GM12892 (cell line): ENCODE results near the gene KIF16B.

Source experiments
- DNase-seq: peaks from one replicate; pipeline ENCODE4 v3.0.0; 2011; ENCODE audit not compliant: insufficient read length
- FAIRE-seq: peaks from 2 replicates; lab custom pipeline; 2011; peaks lifted over from hg19 to GRCh38; lab: Jason Lieb, UNC
- POLR2A ChIP-seq: IDR thresholded peaks from 2 replicates; pipeline ENCODE4 v1.6.1; 2011; ENCODE audit warnings: low read depth, low read length, control low read depth
- POLR2AphosphoS5 ChIP-seq: IDR thresholded peaks from 2 replicates; pipeline ENCODE4 v1.6.1; 2011; ENCODE audit warnings: low read depth, low read length, control low read depth
- TAF1 ChIP-seq: IDR thresholded peaks from 2 replicates; pipeline ENCODE4 v1.6.1; 2011; ENCODE audit warnings: low read depth, mild to moderate bottlenecking, control low read depth, low read length, borderline replicate concordance

The KIF16B gene

DNA sequence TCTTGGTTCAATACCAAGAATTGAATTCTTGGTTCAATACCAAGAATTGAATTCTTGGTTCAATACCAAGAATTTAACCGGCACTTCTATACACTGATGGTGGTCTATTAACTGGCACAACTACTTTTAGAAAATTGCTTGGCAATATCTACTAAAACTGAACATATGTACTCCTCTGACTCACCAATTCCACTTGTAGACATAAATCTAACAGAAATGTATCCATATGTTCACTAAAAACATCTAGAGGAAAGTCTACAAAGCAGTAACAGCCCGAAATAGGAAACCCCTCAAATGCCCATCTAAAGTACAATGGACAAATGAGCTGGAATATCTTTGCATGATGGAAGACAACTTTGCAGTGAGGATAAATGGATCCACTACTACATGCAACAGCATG lies 71.9 kb downstream of the KIF16B start:
- no peak for TF ChIP-seq POLR2A
- TF ChIP-seq POLR2AphosphoS5 = no peak
- TF ChIP-seq TAF1 = no peak
- FAIRE-seq (no peak), DNase-seq (no peak)

DNA sequence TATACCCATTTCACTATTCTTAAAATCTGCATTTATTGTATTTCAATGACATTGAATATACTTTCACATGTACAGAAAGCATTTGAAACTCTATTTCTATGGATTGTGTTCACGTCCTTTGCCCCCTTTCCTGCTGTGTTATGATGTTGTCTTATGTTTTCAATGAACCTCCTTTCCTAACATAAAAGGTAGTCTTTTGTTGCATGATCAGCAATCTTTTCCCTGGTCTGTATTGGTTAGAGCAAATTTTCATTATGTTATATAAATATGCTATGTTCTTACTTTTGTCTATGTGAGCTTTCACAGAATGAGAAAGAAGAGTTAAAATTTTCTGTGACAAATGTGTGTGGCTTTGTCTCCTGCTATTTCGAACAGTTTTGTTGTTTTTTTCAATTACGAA lies 73.1 kb downstream of the KIF16B start:
- DNase-seq (no peak), FAIRE-seq (no peak)
- no peak for TF ChIP-seq POLR2A
- TF ChIP-seq POLR2AphosphoS5 = no peak
- TF ChIP-seq TAF1 = no peak

DNA sequence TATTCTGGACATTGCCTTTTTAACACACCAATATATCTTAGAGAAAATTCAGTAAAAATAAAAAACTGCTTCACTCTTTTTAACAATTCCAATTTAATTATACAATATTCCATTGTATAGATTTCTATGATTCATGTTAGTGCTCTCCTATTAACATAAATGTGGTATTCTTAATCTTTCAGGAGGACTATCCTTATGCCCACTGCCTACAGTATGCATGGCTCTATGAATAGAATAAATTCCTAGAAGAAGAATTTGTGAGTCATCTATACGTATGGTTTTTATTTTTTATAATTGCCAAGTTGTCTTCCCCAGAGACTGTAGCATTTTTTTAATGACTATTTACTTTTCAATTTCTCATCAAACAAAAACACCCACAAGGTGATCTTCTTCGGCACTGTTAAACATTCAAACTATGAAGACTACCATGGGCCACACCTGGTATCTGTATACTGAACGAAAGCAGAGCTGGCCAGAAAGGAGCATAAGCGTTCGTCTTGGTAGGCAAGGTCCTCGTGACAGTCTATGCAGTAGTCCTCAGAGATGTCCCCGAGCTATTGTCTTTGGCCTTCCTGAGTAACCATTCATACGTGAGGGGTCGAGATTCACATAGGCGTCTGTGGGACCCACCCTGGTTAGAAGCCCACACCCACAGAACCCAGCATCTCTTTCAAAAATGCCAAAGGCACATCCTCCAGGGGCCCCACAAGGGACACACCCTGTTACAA lies 74.6 kb downstream of the KIF16B start:
- no peak for FAIRE-seq
- no peak for DNase-seq
- TF ChIP-seq POLR2A (no peak), TAF1 (no peak), POLR2AphosphoS5 (no peak)

DNA sequence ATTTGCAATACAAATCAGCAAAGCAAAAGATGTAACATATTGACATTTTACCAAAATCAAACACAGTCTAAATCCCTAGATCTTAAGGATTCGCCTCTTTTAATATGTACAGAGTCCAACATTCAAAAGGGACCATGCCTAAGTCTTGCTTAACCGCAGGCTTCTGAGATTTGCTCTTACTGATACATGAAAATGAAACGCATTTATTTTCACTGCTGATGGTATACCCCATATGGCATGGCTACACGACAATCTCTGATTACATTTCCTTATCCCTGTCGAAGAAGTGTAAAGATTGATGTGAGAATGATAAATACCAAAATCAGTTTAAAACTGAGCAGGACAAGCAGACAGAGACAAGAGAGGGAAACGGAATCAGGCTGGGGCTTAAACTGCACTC lies 75.4 kb downstream of the KIF16B start:
- FAIRE-seq (no peak), DNase-seq (no peak)
- TF ChIP-seq TAF1 = no peak
- no peak for TF ChIP-seq POLR2A
- TF ChIP-seq POLR2AphosphoS5 = no peak

DNA sequence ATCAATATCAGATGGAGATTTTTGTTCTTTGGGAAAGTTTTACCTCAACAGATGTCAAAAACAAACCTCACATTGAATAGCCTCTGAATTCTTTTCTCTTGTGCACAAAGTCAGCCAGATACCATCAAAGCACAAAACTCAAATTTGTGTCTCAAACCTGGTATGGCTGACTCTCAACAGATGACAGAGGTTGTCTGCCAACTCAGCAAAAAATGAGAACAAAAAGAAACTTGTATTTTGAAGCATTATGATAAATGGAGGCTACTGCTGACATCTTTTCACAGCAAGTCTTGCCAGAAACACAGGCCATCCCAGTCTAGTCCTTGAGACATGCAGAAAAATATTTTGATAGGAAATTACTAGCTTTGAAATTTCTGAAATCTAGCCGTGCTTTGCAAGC lies 79.8 kb downstream of the KIF16B start:
- no peak for FAIRE-seq
- TF ChIP-seq POLR2AphosphoS5 (no peak), TAF1 (no peak), POLR2A (no peak)
- no peak for DNase-seq

DNA sequence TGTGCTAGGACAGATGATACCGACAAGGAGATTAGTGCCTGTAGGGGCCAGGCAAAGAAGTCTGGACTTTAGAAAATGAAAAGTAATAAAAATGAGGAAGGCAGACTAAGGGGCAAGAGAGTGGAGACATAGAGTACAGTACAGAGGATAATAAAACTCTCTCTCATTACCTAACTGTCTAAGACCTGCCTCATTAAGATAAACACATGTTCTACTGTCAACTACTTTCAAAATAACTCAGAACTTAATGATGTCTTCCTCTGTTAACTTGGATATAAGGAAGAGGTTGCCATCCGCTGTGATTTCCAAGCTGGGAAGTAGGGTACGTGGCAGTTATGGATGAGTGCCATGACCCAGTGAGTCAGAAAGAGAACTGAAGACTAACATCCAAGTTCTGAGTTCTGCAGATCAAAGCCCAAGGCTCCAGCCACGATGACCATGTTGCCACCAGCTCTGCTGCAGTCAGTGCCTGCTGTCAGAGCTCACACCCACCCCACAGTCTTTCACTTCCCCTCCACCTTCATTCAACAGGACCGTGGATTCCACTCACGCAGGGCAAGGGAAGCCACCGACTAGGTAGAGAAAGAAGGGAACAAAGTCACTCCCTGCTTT lies 81.8 kb downstream of the KIF16B start:
- FAIRE-seq (no peak), DNase-seq (no peak)
- TF ChIP-seq POLR2A = no peak
- TF ChIP-seq POLR2AphosphoS5 = no peak
- TF ChIP-seq TAF1 = no peak

DNA sequence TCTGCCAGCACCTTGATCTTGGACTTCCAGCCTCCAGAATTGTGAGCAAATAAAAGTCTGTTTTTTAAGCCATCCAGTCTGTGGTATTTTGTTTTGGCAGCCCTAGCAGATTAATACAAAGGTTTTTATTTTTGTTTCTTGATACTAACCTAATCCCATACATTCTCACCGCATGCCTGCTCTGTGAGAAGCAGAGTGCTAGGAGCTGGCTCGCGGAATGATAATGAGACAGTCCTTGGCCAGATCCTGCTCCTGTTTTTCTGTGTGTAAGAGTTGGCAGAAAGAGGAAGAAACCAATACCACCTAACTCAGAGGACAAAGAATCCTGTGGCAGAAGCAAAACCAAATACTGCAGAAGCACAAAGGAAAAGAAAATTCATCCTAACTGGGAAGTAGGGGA lies 82.6 kb downstream of the KIF16B start:
- DNase-seq (no peak), FAIRE-seq (no peak)
- TF ChIP-seq TAF1 (no peak), POLR2A (no peak), POLR2AphosphoS5 (no peak)

DNA sequence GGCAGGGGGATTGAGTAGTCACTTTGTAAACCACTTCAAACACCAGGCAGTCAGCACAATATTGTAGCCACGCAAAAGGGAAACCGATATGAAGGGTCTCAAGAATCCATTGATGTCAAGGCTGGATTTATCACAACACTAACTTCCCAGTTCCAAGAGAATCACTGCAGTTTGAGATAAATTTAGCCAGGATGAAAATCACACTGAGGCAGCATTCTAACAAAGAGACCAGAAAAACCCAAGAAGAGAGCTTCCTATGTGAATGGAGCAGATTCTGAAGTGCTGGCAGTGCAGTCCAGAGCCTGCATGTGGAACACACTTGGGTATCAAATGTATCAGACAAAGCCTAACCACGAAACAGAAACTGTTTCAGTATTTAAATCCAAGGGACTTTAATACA lies 84.6 kb downstream of the KIF16B start:
- TF ChIP-seq TAF1 = no peak
- TF ChIP-seq POLR2AphosphoS5 = no peak
- TF ChIP-seq POLR2A = no peak
- DNase-seq (no peak), FAIRE-seq (no peak)

DNA sequence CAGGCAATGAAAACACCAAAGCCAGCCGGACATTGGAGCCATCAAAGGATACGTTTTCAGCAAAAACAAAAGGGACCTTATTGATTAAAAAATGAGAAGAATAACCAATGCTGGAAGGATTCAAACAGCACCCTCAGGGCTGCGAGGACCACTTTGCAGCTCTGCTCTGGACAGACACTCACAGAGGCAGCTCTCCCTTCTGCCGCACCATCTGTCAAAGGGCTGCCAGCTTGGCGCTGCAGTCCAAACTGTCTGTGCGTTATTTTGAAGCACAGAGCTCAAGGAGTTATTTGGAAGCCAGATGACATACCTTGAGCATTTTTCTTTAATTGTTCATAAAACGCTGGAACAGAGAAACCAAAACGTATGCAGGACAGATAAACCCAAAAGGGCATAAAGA lies 85.2 kb downstream of the KIF16B start:
- no peak for TF ChIP-seq POLR2AphosphoS5
- TF ChIP-seq POLR2A = no peak
- no peak for TF ChIP-seq TAF1
- DNase-seq (no peak), FAIRE-seq (no peak)

DNA sequence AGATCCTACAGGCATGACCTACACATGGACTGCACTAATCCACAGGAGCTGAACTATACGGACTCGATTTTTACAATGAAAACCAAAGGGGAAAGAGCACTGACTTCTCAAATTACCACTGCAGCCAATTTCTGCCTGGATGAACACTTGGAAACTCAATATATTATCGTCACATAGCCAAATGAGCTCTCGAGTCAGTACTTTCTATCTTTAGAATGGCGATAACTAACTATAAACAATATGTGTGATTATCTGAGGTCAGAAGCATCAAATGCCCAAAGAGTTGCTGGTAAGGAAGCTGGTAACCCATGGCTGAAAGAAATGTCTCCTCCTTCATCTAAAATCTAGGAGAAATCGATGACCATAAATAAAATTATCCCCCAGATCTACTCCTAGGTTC lies 86.7 kb downstream of the KIF16B start:
- no peak for FAIRE-seq
- TF ChIP-seq POLR2AphosphoS5 (no peak), TAF1 (no peak), POLR2A (no peak)
- no peak for DNase-seq

DNA sequence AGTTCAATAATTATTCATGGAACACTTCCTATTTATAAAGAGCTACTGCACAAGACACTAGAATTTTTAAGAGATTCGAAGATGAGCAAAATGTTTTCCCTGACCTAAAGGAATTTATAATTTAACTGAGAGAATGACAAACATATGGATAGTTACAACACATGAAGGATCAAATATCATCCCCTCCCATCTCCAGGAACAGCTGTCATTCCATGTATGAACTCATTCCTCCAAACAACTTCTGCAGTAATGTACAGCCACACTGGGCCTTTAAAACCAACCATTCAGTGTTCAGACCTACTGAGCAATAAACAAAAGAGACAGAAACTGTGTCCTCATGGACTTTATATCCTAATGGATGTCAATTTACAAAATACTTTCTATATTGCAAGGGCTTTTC lies 87.8 kb downstream of the KIF16B start:
- no peak for DNase-seq
- TF ChIP-seq POLR2AphosphoS5 (no peak), TAF1 (no peak), POLR2A (no peak)
- no peak for FAIRE-seq

DNA sequence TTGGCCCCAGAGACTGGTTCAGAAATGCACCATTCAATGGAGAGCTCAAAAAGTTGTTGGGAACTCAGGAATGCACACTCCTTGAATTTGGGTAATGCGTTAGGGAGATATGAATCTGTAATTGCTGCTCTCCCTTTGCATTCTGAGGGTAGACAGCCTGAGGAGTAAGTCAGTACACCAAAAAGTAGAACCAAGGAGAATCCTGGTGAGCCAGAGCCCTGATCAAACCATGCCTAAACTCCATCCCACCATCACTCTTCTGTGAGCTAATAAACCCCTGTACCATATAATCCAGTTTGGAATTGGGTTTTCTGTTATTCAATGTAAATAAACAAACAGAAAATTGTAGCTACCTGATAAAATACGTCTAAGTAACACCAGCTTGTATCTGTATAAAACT lies 90.2 kb downstream of the KIF16B start:
- FAIRE-seq = no peak
- TF ChIP-seq TAF1 (no peak), POLR2A (no peak), POLR2AphosphoS5 (no peak)
- DNase-seq = no peak

DNA sequence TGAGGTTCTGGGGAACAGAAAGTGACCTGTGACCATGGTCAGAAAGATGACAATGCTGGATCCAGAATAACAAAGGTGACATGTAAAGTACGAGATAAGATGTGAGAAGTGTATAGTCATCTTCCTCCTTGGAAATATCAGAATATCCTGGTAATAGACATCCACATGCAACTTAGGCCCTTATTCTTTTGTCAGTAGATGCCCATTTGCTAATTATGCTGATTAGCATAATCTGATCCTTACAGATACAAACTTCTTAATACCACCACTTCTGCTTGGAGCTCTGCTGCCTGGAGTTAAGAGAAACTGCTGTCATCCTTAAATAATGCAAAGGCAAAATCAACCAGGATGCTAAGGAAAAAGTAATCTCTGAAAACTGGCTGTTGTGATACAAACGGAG lies 91.3 kb downstream of the KIF16B start:
- FAIRE-seq = no peak
- no peak for DNase-seq
- no peak for TF ChIP-seq TAF1
- TF ChIP-seq POLR2A = no peak
- TF ChIP-seq POLR2AphosphoS5 = no peak
